NCI-H187 treated with DMSO at 0.1 percent for 48 hours (cell line): Measurements from ENCODE around the gene IL18R1.
"Not testable (repeated sequence)": the region's sequence is repeated elsewhere in the genome, so short reads cannot be mapped to it uniquely, and the experiment has no call there.

Experiments used
- DNase-seq: peaks from one replicate; lab custom pipeline; 2025; lab: John Stamatoyannopoulos, UW

Gene IL18R1, protein sequence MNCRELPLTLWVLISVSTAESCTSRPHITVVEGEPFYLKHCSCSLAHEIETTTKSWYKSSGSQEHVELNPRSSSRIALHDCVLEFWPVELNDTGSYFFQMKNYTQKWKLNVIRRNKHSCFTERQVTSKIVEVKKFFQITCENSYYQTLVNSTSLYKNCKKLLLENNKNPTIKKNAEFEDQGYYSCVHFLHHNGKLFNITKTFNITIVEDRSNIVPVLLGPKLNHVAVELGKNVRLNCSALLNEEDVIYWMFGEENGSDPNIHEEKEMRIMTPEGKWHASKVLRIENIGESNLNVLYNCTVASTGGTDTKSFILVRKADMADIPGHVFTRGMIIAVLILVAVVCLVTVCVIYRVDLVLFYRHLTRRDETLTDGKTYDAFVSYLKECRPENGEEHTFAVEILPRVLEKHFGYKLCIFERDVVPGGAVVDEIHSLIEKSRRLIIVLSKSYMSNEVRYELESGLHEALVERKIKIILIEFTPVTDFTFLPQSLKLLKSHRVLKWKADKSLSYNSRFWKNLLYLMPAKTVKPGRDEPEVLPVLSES

GRCh38 chr2:102355526-102356380, at the start of gene IL18R1:
IL18R1 (plus strand) TSS chr2:102355796; CDS start chr2:102362661, 6,865 bp downstream.
- DNase-seq, result no peak

GRCh38 chr2:102306125-102306524, 49.5 kb upstream of the IL18R1 start:
- DNase-seq, result no peak

- no peak for DNase-seq
These were observed 44.5 kb upstream of the IL18R1 start, which contains the start of gene IL1RL1 for GRCh38 chr2:102310964-102311640. IL1RL1 (plus strand) TSS chr2:102311563; CDS start chr2:102338265, 26,702 bp downstream.

- DNase-seq, result no peak
These were observed 42.6 kb upstream of the IL18R1 start for GRCh38 chr2:102313025-102313424.

- no peak for DNase-seq
These were observed 42.1 kb upstream of the IL18R1 start for GRCh38 chr2:102313471-102313870.

- no peak for DNase-seq
These were observed 41.6 kb upstream of the IL18R1 start for GRCh38 chr2:102313950-102314349.

DNA sequence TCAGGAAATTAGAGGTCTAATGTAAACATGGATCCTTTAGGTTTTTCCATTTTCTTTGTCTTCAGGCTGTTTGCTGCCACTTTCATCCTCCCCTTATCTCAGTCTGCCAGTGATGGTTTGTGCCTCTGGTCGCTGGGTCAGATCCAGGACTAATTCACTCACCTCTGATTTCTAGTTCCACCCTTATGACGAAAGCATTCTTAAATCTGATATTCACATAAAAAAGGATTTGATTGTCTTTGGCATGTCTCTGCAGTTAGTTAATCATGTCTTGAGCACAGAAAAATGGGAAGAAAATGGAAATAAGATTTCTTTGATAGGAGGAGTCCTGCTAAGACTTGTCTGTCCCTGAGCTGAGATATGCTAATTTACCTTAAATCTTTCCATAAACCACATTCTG, 39.7 kb upstream of the IL18R1 start:
- DNase-seq, result no peak

DNA sequence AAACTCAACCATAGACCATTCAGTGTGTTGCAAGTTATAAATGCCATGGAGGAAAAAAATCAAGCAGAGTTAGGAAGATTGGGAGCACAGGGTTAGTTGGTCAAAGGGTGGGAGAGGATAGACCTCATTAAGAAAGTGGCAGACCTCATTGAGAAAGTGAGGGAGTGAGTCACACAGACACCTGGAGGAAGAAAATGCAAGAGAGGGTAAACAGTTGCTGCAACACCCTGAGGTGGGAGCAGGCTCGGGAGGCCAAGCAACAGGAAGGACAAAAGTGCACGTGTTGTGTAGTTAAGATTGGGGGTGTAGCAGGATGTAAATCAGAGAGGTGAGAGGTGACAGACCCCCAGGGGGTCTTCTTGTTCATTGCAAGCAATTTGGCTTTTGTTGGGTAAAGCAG, 37.9 kb upstream of the IL18R1 start:
- no peak for DNase-seq

GRCh38 chr2:102318437-102318836, 37.2 kb upstream of the IL18R1 start:
- no peak for DNase-seq

- no peak for DNase-seq
These were observed 33.5 kb upstream of the IL18R1 start for GRCh38 chr2:102321941-102322719.

DNA sequence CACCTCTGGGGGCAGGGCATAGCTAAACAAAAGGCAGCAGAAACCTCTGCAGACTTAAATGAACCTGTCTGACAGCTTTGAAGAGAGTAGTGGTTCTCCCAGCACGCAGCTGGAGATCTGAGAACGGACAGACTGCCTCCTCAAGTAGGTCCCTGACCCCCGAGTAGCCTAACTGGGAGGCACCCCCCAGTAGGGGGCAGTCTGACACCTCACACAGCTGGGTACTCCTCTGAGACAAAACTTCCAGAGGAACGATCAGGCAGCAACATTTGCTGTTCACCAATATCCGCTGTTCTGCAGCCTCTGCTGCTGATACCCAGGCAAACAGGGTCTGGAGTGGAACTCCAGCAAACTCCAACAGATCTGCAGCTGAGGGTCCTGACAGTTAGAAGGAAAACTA, 30.7 kb upstream of the IL18R1 start:
- not testable (repeated sequence) for DNase-seq

DNA sequence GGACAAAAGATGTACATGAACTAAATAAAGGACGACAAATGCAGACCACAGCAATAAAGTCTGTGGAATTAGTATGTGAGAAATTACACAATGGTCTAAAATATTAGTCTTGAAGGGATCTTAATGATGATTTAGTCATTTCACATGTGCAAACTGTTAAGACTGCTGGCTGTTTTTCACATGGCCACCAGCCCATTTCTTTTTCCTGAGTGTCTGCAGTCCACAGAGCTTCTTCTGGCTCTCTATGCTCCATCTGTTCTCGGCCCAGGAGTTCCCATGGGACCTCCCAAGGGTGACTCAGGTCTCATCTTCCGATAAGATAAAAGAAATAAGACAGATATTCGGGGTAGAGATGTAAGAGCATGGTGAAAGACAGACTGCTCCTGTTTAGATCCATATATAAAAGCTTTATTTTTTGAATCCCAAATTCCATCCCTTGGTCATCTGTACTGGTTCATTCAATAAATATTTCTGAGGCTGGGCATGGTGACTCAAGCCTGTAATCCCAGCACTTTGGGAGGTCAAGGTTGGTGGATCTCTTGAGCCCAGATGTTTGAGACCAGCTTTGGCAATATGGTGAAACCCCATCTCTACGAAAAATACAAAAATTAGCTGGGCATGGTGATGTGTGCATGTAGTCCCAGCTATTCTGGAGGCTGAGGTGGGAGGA, 24.1 kb upstream of the IL18R1 start:
- DNase-seq, result no peak

- DNase-seq, result no peak
These were observed 21.1 kb upstream of the IL18R1 start for GRCh38 chr2:102334486-102334885.

GRCh38 chr2:102335871-102336366, 19.7 kb upstream of the IL18R1 start:
- DNase-seq, result no peak

- DNase-seq, result no peak
These were observed 19.1 kb upstream of the IL18R1 start for GRCh38 chr2:102336502-102336945.

GRCh38 chr2:102337012-102337411, 18.6 kb upstream of the IL18R1 start:
- DNase-seq, result no peak

GRCh38 chr2:102337481-102338386, 17.9 kb upstream of the IL18R1 start:
- DNase-seq, result no peak

DNA sequence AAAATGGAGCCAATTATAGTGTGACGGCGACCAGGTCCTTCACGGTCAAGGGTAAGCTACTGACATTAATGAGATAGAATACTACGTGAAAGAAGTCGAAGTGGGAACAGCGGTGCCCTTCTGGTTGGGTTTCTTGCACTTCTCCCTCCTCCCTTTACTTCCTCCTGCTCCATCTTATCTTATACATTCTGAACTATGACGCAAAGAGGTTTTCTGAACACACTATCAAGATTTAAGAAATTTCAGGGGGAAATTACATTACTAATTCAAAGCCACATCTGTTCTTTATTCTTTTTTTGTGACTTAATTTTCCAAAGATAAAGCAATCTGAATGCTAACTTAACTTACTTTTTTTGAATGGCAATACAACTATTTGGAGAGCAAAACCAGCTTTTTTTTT, 14.8 kb upstream of the IL18R1 start:
- no peak for DNase-seq

GRCh38 chr2:102342888-102343287, 12.7 kb upstream of the IL18R1 start:
- DNase-seq, result no peak
